ENCODE data around the gene DOCK9.

Gene DOCK9

DNA sequence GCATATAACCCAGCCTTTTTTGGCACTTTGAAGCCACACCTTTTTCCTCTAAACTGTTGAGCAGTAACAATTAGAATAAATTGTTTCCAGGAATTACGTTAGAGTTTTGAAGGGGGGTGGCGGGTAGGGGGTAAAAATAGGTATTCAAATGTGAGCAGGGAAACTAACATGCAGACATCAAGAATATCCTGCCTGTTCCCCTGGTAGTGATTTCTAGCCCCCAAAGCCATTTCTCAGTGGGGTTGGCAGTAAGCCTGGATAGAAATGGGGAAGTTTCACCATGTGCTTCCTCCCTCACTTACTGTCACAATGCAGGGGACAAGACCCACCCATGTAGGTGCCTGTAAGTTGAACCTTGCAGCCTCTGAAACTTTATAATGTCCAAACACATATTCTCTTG is 3.8 kb downstream of the DOCK9 start:
- DNase-seq: no peak

DNA sequence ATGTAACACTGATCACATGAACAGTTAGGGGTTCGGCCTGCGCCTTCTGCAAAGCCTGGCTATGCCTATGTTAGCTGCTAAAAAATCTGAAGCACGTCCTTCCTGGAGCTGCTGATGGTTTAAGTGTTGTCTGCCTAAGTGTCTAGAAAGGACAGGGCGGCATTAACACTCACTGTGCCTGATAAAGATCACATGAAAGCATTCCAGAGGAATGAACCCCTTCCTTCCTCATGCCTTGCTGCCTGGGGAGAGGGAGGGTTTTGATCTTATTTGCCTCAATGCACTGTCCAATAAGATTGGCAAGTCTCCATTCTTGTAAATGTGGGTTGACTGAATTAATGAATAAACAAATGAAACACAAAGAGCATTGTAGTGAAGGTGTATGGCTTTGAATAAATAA is 5.2 kb downstream of the DOCK9 start:
- no peak for DNase-seq

DNA sequence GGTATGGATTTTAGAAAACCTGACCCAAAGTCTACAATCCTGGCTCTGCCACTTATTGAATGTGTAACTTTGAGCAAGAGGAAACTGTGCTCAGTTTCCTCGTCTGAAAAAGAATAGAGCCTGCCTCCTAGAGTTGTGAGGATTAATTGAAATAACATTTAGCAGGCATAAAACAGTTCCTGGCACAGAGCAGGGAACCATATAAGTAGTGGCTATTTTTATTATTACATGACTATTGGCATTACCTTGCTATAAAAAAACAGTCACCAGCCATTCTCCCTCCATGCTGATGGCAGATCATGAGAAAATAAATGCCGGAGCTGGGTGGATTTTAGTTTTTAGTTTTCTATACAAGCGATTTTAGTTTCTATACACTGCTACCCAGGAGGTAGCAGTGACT is 5.8 kb downstream of the DOCK9 start:
- DNase-seq: no peak

DNA sequence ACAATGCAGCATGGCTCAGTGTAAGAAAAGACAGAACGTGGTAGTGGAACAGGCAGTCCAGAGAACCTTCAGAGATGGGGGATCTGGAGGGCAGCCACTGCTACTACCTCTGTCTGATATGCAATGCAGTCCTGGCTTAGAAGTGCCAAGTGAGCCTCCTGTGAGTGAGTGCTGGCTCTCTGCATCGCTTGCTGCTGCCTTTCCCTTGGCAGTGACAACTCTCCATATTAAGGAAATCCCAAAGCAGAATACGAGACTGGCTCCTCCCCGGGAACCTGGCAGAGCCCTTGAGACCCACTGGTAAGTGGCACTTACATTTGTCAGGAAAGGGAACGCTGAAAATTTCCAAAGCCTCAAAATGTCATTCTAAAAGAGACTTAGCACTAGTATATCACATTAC is 7.5 kb downstream of the DOCK9 start:
- no peak for DNase-seq

DNA sequence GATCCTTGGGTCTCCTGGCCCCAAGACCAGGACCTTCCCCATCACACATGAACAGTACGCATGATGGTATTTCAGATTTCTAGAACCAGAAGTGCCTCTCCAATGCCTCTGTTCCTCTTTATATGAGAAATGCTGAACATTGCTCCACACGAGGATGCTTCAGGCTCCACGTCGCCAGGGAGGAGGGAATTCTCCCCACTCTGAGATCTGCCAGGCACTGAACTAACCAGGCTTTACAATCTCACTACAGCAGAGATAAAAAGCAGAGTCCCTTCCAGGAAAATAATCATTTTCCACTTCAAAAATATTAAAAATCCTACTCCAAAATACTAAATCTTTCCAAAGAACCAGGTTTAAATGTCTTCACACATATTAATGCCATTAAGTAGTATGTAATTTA is 10.4 kb downstream of the DOCK9 start:
- no peak for DNase-seq

DNA sequence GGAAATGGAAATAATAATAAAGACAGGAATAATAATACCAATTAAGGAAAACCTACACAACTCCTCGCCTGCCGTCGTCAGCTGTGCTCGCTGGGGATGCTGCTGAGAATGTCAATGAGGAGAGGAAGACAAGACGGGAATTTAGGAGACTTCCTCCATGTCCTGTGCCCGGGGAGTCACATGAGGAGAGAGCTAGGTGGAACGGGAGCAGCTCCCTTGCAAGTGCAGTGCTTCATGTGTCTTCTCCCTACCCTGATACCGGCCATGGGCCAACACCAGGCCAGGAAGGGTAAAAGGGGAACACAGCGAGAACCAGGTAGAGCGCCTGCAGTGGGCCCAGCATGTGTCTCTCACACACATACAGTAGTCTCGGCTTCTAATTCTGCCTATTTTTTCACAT is 11.8 kb downstream of the DOCK9 start:
- DNase-seq: no peak

DNA sequence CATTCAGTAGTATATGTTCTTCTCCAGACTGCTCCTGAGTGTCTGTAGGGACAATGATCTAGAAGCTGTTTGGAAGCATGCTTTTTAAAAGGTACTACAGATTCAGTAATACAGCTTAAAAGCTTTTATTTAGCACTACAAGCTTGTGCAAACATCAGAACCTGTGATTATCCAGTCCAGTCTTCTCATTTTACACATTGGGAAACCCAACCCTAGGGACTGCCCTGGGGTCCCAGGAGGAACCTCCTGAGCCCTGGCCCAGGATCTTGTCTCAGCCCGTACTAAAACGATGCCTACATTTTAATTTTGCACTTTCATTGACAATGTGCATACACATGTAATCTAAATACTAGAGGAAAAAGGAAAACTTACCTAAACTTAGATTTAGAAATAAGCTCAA is 12.5 kb downstream of the DOCK9 start:
- no peak for DNase-seq

DNA sequence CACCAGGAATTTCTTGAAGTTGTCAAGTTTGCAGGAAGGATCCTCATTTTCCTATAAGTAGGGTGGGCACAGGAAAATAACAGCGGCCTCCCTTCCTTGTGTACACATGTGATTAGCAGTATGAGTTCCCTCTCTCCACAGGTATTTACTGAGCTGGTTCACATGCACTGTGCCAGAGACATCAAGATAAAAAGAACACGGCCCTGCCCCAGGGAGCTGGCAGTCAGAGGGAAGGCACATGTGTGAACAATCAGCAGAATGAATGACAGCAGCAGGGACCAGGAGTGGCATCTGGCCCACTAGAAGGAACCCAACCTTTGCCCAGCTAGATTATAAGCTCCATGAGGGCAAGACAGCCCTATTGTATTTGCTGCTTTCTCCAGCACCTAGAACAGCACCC is 13.9 kb downstream of the DOCK9 start:
- no peak for DNase-seq

DNA sequence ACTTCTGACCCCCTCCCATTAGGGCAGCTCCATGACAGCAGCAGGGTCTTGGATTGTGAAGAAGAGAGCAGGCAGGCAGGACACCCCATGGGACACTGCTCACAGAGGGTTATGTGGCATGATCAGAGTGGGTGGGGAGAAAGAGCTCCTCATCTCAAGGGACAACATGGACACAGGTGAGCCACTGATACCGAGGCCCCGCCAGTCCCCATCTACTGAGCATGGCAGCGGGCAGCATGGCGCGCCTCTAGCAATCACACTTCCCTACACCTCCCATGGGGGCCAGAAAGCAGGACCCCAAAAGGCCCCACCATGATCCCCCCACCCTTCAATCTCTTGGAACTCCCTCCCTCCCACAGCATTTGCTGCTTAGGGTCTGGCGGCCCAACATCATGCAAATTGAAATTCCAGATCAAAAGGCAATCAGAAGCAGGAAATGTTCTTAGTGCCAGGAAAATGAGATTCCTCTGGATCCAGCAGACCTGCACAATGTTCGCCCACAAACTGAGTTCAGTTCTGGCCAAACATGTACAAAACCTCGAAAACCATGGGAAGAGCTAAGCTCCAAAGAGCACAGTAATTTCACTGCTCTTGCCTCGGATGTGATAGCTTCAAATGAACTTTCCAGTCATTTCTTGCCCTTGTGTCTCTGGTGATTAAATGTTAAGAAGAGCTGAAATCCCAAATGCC is 14.8 kb downstream of the DOCK9 start:
- DNase-seq: no peak

DNA sequence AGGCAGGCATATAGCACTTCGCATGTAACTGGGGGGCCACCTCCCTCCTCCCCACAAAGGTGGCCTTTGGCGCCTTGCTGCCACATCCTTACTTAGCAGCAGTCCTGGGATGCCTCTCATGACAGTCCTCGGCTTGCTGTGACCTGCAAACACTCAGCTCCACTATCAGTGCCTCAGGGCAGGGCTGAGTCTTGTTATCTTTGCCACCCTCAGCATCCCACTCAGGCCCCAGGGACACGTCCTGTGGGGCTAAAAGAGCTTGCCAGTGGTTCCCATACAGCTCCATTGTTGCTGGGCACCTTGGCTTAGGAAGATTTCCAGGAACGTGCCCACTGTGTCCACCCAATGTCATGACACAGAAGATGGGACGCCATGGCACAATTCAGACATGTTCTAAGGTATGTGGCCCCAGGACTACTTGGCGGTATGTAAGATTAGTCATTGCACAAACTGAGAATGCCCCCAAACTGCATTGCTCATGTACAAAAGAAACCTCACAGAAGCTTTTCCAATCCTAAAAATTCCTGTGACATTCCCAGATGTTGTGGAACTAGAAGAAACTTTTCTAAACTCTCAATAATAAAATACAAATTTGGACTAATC is 16.3 kb downstream of the DOCK9 start:
- DNase-seq: no peak

DNA sequence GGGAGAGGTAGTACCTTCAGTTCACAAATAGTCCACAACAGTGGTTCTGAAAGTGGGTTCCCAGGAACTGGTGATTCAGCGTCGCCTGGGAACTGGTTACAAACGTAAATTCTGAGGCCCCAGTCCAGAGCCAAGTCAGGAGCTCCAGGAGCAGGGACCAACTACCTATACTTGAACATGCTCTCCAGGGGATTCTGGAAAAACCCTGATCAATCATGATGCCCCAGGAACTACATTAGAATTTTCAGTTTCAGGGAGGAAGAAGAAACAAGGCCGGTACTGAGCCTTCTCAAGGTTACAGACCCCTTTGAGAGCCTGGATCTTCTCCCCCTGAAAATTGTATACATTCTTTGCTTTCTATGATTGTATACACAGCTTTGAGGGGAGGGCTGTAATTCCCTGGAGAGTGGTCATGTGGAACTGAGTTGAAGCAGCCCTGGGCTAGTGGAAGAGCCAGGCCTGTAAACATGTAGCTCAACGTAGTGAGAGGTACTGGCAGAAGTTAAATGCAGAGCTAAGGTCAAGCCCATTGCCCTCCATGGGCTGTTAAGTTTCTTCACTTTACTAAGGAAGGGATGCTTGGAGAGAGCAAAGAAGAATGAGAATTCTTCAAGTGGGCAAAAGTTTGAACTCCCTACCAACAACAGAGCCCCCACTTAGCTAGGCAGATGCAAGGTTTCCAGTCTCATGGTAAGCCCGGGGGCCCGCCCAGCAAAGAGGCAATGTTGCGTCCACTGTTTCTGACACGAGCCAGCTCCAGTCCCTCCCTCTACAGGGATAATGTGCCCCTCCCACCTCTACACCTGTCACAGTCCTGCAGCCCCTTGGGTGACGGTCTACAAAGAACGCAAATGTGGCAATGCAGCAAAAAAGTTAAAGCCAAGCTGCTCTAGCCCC is 17.0 kb downstream of the DOCK9 start:
- no peak for DNase-seq

DNA sequence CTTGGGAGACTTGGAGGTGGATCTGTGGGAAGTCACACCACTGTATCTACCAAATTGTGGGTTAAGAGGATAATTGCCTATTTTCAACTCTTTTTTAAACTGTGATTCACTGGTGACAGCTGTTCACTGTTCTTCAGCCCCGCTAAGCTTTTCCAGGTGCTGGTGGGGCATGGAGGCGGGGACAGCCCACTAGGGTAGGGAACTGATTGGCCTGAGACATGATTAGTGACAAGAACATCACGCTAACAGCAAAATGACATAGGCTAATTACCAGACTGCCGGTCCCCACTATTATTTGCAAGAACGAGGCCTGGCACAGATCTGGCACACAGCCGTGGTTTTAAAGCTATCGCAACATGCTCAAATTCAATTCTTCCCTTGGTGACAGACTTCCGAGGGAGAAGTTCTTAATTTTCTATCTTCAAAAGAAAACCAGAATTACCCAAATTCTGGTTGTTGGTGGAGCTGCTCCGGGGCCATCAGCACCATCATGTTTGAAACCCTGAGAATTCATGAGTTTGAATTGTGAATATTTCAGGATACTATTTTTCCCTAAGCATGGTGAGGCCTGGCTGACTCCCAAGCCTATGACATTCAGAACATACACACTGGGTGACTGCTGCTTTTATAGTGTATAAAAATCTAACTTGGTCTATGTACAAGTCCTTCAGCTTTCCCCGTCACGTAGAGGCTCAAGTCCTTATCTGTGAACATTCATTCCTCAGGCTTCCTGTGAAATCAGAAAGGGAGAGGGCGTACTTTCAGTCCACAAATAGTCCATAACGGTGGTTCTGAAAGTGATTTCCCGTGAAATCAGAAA is 17.9 kb downstream of the DOCK9 start:
- DNase-seq: no peak

DNA sequence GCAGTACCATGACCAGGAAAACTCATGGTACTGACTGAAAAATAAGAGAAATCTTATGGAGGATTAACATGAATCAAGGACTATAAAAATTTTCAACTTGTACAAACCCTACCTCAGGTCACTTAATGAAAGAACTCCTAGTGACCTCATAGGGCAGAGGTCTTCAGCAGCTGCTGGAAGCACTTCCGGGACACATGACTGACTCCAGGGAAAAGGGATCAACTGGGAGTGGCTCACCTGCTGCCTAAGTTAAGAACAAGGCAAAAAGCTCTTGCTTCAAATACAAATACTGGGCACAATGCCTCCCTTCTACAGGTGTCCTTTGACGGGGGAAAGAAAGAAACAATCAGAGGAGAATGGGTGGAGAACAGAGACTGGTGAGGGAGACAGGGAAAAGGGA is 18.6 kb downstream of the DOCK9 start:
- DNase-seq: no peak

DNA sequence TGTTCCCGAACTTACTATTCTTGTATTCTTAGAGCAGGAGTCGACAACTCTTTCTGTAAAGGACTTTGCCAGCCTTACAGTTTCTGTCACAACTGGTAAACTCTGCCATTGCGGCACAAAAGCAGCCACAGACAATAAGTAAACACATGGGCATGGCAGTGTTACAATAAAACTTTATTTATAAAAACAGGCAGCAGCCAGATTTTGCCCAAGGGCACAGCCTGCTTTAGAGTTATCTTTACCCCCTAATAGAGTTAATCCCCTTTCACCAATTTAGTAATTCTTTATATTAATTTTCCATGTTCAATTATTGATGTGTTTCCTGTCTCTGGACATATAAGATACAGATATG is 19.4 kb downstream of the DOCK9 start:
- DNase-seq: no peak

DNA sequence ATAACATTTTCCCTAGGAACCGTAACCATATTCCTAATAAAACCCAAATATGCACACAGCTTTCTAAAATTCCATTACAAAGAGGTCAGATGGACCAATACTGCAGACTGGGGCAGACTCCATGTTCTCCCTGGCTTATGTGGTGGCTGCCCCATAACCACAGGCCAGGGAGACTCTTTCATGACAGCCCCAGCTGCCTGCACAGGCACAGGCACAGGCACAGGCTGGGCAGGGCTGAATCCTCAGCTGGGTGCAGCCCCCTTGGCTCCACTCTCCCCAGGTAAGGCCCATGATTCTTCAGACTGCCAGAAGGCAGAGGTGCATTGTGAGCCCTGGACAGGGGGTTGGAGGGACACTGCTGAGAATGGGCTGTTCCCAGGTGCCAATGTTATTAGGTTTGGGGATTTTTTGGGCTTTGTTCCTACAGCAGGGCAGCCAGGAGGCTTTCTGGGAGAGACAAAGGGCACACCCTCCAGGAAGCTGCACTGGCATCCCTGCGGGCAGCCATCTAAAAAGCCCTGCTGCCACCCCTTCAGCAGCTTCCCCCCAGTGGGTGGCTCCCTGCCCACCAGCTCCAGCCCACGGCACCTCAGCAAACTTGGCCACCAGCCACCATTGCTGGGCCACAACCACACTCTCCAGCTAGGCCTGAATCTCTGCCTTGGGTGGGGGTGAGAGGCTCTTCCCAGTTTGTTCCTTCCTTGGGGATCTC is 20.0 kb downstream of the DOCK9 start:
- DNase-seq: no peak

DNA sequence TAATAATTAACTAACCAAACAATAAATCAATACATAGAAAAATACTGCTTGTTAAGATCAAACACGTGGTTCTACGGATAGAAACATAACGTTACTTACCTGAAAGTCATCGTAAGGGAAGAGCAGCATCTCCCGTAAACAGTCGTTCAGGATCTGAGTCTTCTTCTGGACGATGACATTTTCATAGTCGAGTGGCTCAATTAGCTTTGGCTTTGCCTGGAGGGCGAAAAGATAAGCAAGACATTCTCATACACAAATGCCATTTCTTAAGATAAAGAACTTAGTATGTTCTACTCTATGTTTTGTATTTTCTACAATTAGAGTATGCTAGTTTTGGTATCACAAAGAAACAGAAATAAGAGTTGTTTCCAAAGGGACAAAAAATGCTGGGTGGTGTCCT is 22.5 kb downstream of the DOCK9 start:
- no peak for DNase-seq

DNA sequence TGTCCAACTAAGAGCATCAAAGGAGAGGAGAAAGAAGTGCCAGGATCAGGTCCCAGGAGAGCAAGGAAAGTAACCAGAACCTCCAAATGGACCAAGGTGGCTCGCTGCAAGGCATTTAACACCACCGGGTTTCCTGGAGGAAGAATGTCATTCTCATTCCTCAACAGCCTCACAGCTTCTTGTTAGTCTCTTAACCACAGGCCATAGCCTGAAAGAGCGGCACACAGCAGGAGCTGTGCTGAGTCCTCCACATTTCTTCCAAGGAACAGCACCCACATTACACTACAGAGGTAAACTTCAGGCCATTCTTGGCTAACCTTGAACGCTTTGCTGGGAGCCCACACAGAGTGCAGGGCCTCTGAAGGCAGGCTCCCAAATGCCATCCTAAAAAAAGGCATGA is 23.6 kb downstream of the DOCK9 start:
- DNase-seq: no peak

DNA sequence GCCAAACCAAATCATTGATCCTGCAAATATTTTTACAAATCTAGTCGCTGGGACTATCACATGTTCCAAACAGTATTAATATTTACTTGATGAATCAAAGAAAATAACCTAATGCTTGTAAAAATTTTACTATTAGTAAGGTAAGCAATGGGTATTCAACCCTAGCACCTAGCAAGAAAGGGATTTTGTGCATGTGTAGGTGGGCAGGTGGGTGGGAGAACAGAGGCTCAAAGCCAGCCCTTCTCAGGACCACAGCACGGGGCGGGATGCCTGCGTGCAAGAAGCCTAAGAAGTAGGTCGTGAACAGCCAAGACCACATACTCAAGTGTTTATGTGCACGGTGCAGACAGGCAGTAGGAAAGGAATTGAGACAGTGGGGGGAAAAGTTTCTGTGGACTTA is 26.6 kb downstream of the DOCK9 start:
- no peak for DNase-seq

DNA sequence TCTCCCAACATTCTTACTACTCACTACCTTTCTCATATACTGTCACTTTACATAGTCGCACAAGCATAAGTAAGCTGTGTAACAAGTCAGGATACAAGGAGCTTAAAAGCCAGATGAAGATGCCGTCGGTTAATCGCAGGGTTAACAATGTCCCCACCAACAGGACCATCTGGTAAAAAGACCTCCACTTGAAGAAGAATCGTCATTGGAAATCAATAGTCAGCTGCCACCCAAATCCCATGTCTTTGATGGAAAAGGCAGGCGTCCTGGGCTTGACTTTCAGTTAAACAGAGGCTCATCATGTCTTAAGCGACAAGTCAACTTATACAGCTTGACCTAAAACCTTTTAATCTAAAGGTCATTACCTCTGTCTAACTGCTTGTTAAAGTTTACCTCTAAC is 27.2 kb downstream of the DOCK9 start:
- no peak for DNase-seq

DNA sequence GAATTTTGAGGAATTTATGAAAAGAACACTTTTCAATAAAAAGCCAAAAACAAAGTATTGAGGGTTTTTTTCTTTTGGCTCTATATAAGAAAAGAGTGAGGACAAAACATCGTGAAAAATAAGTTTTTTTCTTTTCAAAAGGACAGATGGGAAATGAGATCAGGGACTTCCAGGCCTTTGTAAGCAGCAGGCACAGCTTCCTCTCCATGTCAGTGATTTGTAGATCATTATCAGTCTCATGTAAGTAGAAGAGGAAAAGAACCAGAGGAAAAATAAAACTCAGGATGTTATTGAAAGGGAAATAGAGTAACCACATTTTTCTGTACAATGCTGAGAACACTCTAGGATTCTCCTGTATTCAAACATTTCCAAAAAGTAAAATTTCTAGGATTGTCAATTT is 29.9 kb downstream of the DOCK9 start:
- DNase-seq: no peak

DNA sequence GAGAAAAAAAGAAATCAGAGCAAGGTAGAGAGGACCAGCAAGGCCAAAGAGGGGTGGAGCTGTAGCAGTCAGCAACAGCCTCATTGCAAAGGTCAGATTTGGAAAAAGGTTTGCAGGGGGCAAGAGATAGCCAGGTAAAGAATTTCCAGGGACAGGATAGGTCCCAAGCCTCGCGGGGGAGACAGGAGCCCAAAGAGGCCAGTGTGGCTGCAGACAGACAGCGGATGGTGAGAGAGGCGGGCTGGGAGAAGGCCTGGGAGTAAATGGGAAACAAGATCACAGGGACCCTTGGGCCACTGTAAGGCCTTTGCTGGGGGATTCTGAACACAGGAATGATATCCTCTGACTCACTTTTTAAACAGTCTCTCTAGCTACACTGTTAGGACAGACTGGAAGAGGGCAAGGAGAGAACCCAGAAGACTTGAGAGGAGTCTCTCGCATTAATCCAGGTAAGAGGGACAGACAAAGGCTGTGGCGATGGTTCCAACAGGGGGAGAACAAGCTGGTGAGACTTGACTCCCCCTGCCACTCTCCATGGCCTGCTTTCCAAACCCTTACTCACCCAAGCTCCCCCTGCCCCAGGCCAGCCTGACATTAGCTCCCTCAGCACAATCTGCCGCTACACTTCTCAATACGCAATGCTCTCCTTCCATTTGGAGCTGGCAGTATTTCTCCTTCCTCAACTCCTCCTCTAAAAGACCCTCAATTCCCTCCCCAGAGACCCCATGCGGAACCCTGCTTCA is 31.8 kb downstream of the DOCK9 start:
- DNase-seq: no peak

DNA sequence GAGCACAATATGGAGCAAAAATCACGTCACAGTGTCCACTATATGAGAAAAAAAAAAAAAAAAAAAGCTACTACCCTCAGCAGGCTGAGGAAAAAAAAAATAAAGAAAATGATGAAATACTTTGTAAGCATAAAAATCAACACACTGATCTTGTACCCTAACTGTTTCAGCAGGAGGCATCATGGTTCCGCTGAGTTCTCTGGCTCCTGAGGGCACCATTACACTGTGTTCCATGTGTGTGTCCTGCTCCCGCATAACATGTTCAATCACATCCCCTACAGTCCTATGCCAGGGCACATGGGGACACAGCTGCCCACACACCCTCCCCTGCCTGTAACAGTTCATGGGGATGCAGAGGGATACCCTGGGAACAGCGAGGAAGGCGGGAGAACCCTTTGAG is 33.5 kb downstream of the DOCK9 start:
- DNase-seq: no peak
